HG02852 (cell line): ENCODE results near the gene SUN1.
"Not testable (repeated sequence)": the region's sequence is repeated elsewhere in the genome, so short reads cannot be mapped to it uniquely, and the experiment has no call there.

ENCODE experiments used
- ATAC-seq: cut with Tn5 transposase; IDR thresholded peaks from one replicate; pipeline ENCODE4 v1.9.1; 2021; ENCODE audit warnings: mild to moderate bottlenecking, moderate library complexity; ENCODE audit not compliant: unreplicated experiment

Gene SUN1

GRCh38 chr7:803796-804195 is 28.5 kb upstream of the SUN1 start:
- ATAC-seq = not testable (repeated sequence)

GRCh38 chr7:805261-805660 is 27.0 kb upstream of the SUN1 start:
- ATAC-seq = no peak

- ATAC-seq = no peak
Measured at GRCh38 chr7:815284-816216, 16.7 kb upstream of the SUN1 start.

DNA sequence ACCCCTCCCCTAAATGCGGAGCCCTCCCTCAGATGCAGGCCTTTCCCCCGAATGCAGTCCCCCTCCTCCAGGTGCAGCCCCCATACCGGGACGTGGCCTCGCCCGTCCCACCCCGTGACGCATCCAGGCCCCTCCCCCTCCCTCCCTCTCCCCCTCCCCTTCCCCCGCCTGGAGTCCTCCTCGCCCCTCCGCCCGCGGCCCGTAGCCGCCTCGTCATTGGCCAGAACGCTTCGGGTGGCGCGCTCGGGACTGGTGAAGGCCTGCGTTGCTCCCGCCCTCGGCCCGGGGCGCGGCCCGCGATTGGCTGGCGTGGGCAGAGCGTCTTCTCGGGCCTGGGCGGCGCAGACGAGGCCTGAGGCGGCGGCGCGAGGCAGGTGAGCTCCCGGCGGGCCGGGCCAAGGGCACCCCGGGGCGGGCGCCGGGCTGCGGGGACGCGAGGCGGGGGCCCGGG is 16.0 kb upstream of the SUN1 start:
- peak; percentile 87 for ATAC-seq

GRCh38 chr7:816751-817671 is 15.3 kb upstream of the SUN1 start:
- ATAC-seq = peak; percentile 16

- ATAC-seq = no peak
Measured at GRCh38 chr7:818031-818699, 14.1 kb upstream of the SUN1 start.

GRCh38 chr7:820341-820740 is 11.9 kb upstream of the SUN1 start:
- no peak for ATAC-seq

DNA sequence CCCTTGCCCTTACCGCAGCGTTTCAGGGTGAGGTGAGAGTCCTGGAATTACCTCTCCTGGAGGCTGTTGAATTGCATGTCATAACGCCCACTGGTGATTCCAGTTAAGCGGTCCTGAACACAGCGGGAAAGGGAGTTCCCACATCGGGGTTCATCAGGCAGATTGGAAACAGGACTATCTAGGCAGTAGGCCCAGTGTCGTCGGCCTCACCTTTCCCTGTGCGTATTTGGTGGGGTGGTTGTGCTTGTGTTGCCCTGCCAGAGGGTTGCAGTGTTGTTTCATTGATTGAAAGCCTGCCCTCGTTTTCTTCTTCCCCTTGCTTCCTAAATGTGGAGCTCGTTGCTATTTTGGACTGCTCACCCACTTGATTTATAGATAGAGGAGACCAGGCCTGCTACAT is 10.6 kb upstream of the SUN1 start:
- ATAC-seq = no peak

DNA sequence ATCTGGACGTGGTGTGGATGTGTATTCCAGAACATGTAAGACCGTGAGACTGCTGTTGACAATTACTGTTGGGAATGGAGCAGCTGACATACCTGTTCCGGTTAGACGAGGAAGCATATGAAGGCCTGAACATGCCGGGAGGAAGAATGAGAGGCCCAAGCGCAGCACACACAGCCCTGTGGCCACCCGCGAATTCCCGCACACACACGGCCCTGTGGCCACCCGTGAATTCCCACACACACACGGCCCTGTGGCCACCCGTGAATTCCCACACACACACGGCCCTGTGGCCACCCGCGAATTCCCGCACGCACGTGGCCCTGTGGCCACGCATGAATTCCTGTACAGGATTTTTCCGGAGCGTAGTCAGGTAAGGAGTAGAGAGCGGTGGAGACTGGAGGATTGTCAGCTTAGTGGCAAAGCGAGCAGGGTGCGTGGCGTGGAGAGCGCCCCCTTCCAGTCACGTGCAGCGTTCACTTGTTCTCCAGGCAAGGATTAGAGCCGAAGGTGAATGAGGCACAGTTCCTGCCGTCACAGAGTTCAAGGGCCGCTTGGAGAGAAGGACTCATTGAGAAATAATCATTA is 9.5 kb upstream of the SUN1 start:
- ATAC-seq = no peak

DNA sequence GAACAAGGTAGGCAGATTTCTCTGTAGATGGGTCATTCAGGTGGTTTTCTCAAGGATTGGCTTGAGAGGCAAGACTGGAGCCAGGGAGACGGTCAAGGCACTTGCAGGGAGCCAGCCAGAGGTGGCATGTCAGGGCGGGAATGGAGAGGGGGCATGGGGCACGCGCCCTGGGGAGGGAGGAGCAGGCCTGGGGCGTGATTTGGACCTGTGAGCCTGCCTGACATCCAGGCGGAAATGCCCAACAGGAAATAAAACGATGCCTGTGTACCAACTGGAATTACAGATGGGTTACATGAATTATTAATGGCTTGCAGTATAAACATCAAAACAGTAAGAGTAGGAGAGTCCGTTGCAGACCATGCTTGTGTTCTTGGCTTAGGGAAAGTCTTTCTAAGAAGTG is 8.6 kb upstream of the SUN1 start:
- ATAC-seq = no peak

- no peak for ATAC-seq
Measured at GRCh38 chr7:824081-824480, 8.2 kb upstream of the SUN1 start.

GRCh38 chr7:824664-825063 is 7.6 kb upstream of the SUN1 start:
- no peak for ATAC-seq

DNA sequence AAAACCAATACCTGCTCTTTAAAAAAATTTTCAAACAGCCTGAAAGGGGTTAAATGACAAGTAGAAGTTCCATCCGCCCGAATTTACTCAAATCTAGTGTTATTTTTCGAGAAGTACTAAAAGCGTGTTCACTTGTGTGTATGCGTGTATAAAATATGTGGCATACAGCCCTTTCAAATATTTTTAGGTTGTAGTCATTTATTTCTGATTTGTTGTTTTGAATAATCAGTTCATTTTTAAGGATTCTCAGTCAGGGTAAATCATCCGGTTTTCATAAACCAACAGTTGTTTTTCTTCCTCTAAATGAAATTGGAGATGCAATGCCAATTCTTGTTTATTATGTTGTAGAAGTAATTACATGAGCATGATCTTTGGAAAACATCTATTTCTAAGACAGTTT is 6.9 kb upstream of the SUN1 start:
- ATAC-seq = no peak

DNA sequence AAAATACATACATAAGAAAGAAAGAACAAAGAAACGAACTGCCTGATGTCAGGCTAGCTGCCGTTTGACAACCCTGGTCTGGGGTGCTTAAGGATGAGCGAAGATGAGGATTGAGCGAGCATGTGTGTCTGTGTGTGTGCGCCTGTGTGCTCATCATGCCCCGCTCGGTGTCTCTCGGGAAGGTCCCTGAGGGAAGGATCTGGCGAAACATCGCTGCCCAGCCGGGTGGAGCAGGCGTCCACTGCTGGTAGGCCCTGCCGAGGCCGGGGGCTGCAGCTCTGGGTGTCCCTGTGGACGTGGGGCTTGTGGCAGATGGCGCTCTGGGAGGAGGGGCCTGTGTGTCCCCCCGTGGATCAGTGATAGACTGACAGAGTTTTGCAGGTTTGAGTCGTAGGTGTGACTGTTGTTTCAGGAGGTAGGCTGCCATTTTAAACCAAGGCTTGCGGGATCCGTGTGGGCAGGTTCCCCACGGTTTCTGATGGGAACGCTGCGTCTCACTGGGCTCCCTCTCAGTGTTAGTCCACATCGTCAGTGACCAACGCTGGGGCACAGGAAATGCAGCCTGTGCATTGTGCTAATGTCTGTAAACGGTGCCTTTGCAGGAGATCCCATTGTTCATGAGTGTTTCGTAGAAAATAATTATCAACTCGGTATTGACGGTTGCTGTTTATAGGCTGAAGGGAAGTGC is 5.9 kb upstream of the SUN1 start:
- ATAC-seq = no peak

DNA sequence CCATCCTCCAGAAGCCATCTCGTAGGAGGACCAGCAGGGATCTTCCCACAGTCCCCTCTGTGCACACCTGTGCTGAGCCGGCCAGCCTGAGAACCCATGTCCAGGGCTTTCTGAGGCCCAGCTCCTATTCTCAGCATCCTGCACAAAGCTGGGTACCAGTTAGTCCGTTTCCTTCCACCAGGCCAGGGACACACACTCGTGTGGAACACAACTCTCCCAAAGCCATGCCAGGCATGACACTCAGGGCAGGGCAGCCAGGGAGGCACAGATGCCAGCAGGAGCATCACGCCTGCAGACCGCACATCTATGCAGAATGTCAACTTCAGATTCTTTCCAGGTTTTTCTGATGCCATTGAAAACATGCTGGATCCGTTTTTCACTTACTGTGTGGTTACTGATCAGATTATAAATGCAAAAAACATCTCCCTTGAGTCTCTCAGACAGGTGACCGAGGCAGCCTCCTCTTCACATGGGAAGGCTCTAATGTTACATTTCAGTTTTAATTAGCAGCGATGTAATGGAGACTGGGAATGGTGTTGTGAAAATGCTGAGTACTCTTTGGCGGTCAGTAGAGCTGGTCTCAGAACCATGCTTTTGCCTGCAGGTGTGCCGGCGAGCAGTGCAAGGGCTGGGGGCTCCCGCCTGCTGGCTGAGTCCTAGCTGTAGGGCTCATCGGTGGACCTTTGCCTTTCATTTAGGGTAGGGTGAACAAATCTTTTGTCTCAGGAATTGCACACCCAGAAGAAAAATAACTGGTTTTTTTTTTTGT is 3.3 kb upstream of the SUN1 start:
- no peak for ATAC-seq

DNA sequence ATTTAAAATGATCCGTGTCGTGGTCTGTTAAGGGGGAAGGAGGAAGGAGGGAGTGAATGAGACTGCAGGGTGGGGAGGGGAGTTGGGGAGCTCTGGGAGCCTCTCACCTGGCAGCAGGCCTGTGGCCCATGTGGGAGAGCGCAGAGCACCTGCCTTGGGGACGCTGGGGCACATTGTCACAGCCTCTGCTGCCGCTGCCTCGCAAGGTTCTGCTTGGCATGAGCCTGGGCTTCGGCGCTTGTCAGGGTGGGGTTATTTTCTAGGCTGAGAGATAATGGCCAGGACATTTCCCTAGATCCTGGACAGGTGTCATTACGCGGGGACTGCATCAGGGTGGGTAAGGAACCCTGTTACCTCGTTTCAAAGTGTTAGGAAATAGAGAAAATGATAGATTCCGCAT is 2.2 kb upstream of the SUN1 start:
- ATAC-seq = no peak

- peak; percentile 62 for ATAC-seq
Measured at GRCh38 chr7:831596-832166, 595 bp upstream of the SUN1 start.

- ATAC-seq = no peak
Measured at GRCh38 chr7:832968-833424, 720 bp downstream of the SUN1 start.
